Upper lobe of left lung (tissue), 6 donors: ENCODE data around the gene DIP2C. TPM values are rescaled to one million over a fixed set of nuclear protein-coding genes. Genes with fewer than 3 reads are reported as not detected.
A peak's percentile ranks its signal among the peaks of the same experiment; 100 is the strongest.

Experiments used
- ATAC-seq, 2 donors: fragments of 200-7000 bp; cut with Tn5 transposase; one replicate each; pipeline ENCODE4 v1.9.1; 2022; ENCODE audit warnings: mild to moderate bottlenecking in 2 of 2, moderate library complexity in 2 of 2; ENCODE audit not compliant: low FRiP score in 2 of 2
- DNase-seq, 2 donors: peaks; one replicate each; pipeline ENCODE4 v3.0.0-alpha.2; 2019 to 2020
- H3K27ac ChIP-seq, 4 donors: fragments of 200-600 bp; sonication (generic); one replicate each; pipeline ENCODE4 v1.5.1; 2016 to 2019
- H3K27me3 ChIP-seq, 4 donors: fragments of 200-600 bp; sonication (generic); one replicate each; pipeline ENCODE4 v1.5.1; 2017 to 2019
- H3K36me3 ChIP-seq, 4 donors: fragments of 200-600 bp; sonication (generic); one replicate each; pipeline ENCODE4 v1.5.1; 2016 to 2019
- H3K4me1 ChIP-seq, 4 donors: fragments of 200-600 bp; sonication (generic); one replicate each; pipeline ENCODE4 v1.5.1; 2018 to 2019
- H3K4me3 ChIP-seq, 4 donors: fragments of 200-600 bp; sonication (generic); one replicate each; pipeline ENCODE4 v1.5.1; 2017 to 2019; ENCODE audit warnings: mild to moderate bottlenecking in 2 of 4, moderate library complexity in 1 of 4
- H3K9me3 ChIP-seq, 4 donors: fragments of 200-600 bp; sonication (generic); one replicate each; pipeline ENCODE4 v1.5.1; 2018 to 2019
- CTCF ChIP-seq, 6 experiments: fragments of 450-650 bp in 4 of 6; fragments of 200-600 bp in 2 of 6; sonication (generic) in 2 of 6; IDR thresholded peaks; one replicate each; pipeline ENCODE4 v1.5.1; 2016 to 2019; ENCODE audit warnings: antibody characterized with exemption in 6 of 6
- EP300 ChIP-seq, 4 donors: sonication (generic); formaldehyde crosslinking; IDR thresholded peaks; one replicate each; pipeline ENCODE4 v1.5.1; 2017; ENCODE audit warnings: antibody characterized with exemption in 4 of 4, control low read depth in 2 of 4
- POLR2A ChIP-seq, 4 donors: fragments of 450-650 bp; IDR thresholded peaks; one replicate each; pipeline ENCODE4 v1.5.1; 2016 to 2017; ENCODE audit warnings: antibody characterized with exemption in 4 of 4, mild to moderate bottlenecking in 2 of 4
- POLR2AphosphoS5 ChIP-seq, 2 donors: sonication (generic); formaldehyde crosslinking; IDR thresholded peaks; one replicate each; pipeline ENCODE4 v1.5.1; 2017; ENCODE audit warnings: antibody characterized with exemption in 2 of 2
- WGBS, 2 donors: methylation state at CpG; one replicate each; pipeline ENCODE4 v1.1.5; 2017 to 2018; 5-methylcytosine and 5-hydroxymethylcytosine counted together
- total RNA-seq, 6 donors: library from RNA; depleted of rRNA in 4 of 6; stranded (reverse); fragments of >200 nt in 4 of 6; gene quantifications; one replicate each; pipeline versions ENCODE4 v1.1.0 to v1.2.1, GENCODE V29; 2016 to 2021
- donor health status: DM: no; HTN: no; CAD: no; lungs with moderate emphysema.
- donor health status: DM: no; HTN: yes; CAD: no; lungs with severe emphysema.

Gene DIP2C
- total RNA-seq, 6 donors from 2014 or later = 11.6 to 32.5 (median 14.7) TPM

- 81 to 85% methylated on average over 8 of the region's 8 CpGs for WGBS, 2 donors
- ATAC-seq (no peak), DNase-seq (peak in 1 of 2 donors; percentile 0)
- no peak for TF ChIP-seq POLR2A (IDR thresholded peaks at IDR 0.05)
- TF ChIP-seq CTCF (IDR thresholded peaks at IDR 0.05) = no peak
- TF ChIP-seq EP300 (IDR thresholded peaks at IDR 0.05) = no peak
- no peak for TF ChIP-seq POLR2AphosphoS5 (IDR thresholded peaks at IDR 0.05)
- no peak overlapping the region for H3K4me3 ChIP-seq
- no peaks in the 10 kb centered on the region for H3K27me3 ChIP-seq
- H3K27ac ChIP-seq = no peak overlapping the region
- no peaks in the 10 kb centered on the region for H3K36me3 ChIP-seq
- peaks cover 0 to 10% (median 6%) of the 10 kb centered on the region in 4 donors for H3K4me1 ChIP-seq
- no peaks in the 10 kb centered on the region for H3K9me3 ChIP-seq
Measured at GRCh38 chr10:554182-554848, 135.2 kb downstream of the DIP2C start.

GRCh38 chr10:553233-553632 lies 136.2 kb downstream of the DIP2C start:
- ATAC-seq (no peak), DNase-seq (peak in 1 of 2 donors; percentile 18)
- 73 to 76% methylated on average over 5 of the region's 5 CpGs for WGBS, 2 donors
- H3K36me3 ChIP-seq = no peaks in the 10 kb centered on the region
- H3K4me3 ChIP-seq = no peak overlapping the region
- H3K4me1 ChIP-seq = peaks cover 0 to 10% (median 6%) of the 10 kb centered on the region in 4 donors
- no peak overlapping the region for H3K27ac ChIP-seq
- H3K9me3 ChIP-seq = no peaks in the 10 kb centered on the region
- TF ChIP-seq EP300 (IDR thresholded peaks at IDR 0.05) = no peak
- no peak for TF ChIP-seq POLR2A (IDR thresholded peaks at IDR 0.05)
- no peak for TF ChIP-seq CTCF (IDR thresholded peaks at IDR 0.05)
- no peak for TF ChIP-seq POLR2AphosphoS5 (IDR thresholded peaks at IDR 0.05)
- H3K27me3 ChIP-seq = no peaks in the 10 kb centered on the region

- peak in 1 of 2 donors; percentile 10 for DNase-seq
- WGBS, 2 donors = 81 to 93% methylated on average over 8 of the region's 8 CpGs
- no peaks in the 10 kb centered on the region for H3K9me3 ChIP-seq
- no peak overlapping the region for H3K4me3 ChIP-seq
- H3K27ac ChIP-seq = no peak overlapping the region
- ATAC-seq = no peak
- TF ChIP-seq POLR2AphosphoS5 (IDR thresholded peaks at IDR 0.05) (no peak), CTCF (IDR thresholded peaks at IDR 0.05) (no peak)
- H3K27me3 ChIP-seq = no peaks in the 10 kb centered on the region
- H3K36me3 ChIP-seq = no peaks in the 10 kb centered on the region
- peaks cover 2 to 15% (median 6%) of the 10 kb centered on the region in 4 donors for H3K4me1 ChIP-seq
Measured at GRCh38 chr10:552679-553078, 136.8 kb downstream of the DIP2C start.

GRCh38 chr10:551373-552252 lies 137.9 kb downstream of the DIP2C start:
- Histone ChIP-seq H3K27me3 (no peaks in the 10 kb centered on the region), H3K4me3 (no peak overlapping the region), H3K9me3 (no peaks in the 10 kb centered on the region), H3K4me1 (peaks cover 6 to 25% (median 12%) of the 10 kb centered on the region in 4 donors), H3K36me3 (no peaks in the 10 kb centered on the region), H3K27ac (no peak overlapping the region)
- DNase-seq (peak in 1 of 2 donors; percentile 17), ATAC-seq (no peak)
- no peak for TF ChIP-seq CTCF (IDR thresholded peaks at IDR 0.05)
- no peak for TF ChIP-seq EP300 (IDR thresholded peaks at IDR 0.05)
- TF ChIP-seq POLR2A (IDR thresholded peaks at IDR 0.05) = no peak
- TF ChIP-seq POLR2AphosphoS5 (IDR thresholded peaks at IDR 0.05) = no peak
- WGBS, 2 donors = 87 to 89% methylated on average over 14 to 18 of the region's 19 CpGs
